Left lung (tissue), 10 donors: ENCODE data around the gene KIF16B. TPM values are rescaled to one million over a fixed set of nuclear protein-coding genes. Genes with fewer than 3 reads are reported as not detected.
A peak's percentile ranks its signal among the peaks of the same experiment; 100 is the strongest.

Experiments
- ATAC-seq: fragments of 200-7000 bp; cut with Tn5 transposase; one replicate; pipeline ENCODE4 v1.9.1; 2020; ENCODE audit warnings: moderate library complexity
- DNase-seq, 4 donors: peaks; one replicate each; pipeline ENCODE4 v3.0.0-alpha.2; 2013 to 2020
- H3K27ac ChIP-seq, 2 donors: fragments of 200-600 bp; sonication (generic) in 1 of 2; one replicate each; pipeline versions ENCODE4 v1.5.0 to v1.8.0; 2020 to 2021
- H3K27me3 ChIP-seq, 2 donors: fragments of 200-600 bp; sonication (generic) in 1 of 2; one replicate each; pipeline versions ENCODE4 v1.5.0 to v1.8.0; 2020 to 2021
- H3K36me3 ChIP-seq, 2 donors: fragments of 200-600 bp; sonication (generic) in 1 of 2; one replicate each; pipeline versions ENCODE4 v1.5.0 to v1.8.0; 2020 to 2021
- H3K4me1 ChIP-seq, 2 donors: fragments of 200-600 bp; one replicate each; pipeline ENCODE4 v1.8.0; 2021
- H3K4me3 ChIP-seq, 2 donors: fragments of 200-600 bp; sonication (generic) in 1 of 2; one replicate each; pipeline versions ENCODE4 v1.5.0 to v1.8.0; 2020 to 2021; ENCODE audit warnings: mild to moderate bottlenecking in 1 of 2
- H3K9me3 ChIP-seq, 2 donors: fragments of 200-600 bp; sonication (generic) in 1 of 2; one replicate each; pipeline versions ENCODE4 v1.5.0 to v1.8.0; 2020 to 2021
- intact Hi-C, 2 donors: fragments of 100-400 bp; cut with DNase I; formaldehyde crosslinking; loops; one replicate each; pipeline versions ENCODE4 v1.11.2 to v1.14.2; 2022
- polyA plus RNA-seq, 6 donors: library from polyadenylated mRNA; unstranded; fragments of 120-200 nt; gene quantifications; one replicate each; pipeline ENCODE4 v1.2.1, GENCODE V29; 2013; ENCODE audit not compliant: insufficient read length in 6 of 6
- total RNA-seq, 2 donors: library from RNA; stranded (reverse); fragmentation: NEBNext Ultra II Directional; extraction: Animal tissue kit (Norgen Biotek cat#: 25700); gene quantifications; one replicate each; pipeline ENCODE4 v1.2.1, GENCODE V29; 2021
- TF ChIP-seq, protein P1 (sequence below), 2 donors: fragments of 200-600 bp; sonication (generic) in 1 of 2; IDR thresholded peaks; one replicate each; pipeline versions ENCODE4 v1.5.0 to v1.8.0; 2021; ENCODE audit warnings: antibody characterized with exemption in 2 of 2
- donor health status: DM: no; HTN: yes; CAD: no.
- donor health status: DM: no; HTN: no; CAD: no.

Gene KIF16B
- total and polyA plus RNA-seq, 8 donors = 9.1 to 23.8 (median 12.8) TPM

- H3K4me1 ChIP-seq = peaks cover 0 to 4% of the 10 kb centered on the region in 2 donors
- H3K4me3 ChIP-seq = no peak overlapping the region
- DNase-seq (no peak), ATAC-seq (no peak)
- H3K36me3 ChIP-seq = no peaks in the 10 kb centered on the region
- H3K27me3 ChIP-seq = no peaks in the 10 kb centered on the region
- TF ChIP-seq, protein P1, sequence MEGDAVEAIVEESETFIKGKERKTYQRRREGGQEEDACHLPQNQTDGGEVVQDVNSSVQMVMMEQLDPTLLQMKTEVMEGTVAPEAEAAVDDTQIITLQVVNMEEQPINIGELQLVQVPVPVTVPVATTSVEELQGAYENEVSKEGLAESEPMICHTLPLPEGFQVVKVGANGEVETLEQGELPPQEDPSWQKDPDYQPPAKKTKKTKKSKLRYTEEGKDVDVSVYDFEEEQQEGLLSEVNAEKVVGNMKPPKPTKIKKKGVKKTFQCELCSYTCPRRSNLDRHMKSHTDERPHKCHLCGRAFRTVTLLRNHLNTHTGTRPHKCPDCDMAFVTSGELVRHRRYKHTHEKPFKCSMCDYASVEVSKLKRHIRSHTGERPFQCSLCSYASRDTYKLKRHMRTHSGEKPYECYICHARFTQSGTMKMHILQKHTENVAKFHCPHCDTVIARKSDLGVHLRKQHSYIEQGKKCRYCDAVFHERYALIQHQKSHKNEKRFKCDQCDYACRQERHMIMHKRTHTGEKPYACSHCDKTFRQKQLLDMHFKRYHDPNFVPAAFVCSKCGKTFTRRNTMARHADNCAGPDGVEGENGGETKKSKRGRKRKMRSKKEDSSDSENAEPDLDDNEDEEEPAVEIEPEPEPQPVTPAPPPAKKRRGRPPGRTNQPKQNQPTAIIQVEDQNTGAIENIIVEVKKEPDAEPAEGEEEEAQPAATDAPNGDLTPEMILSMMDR (IDR thresholded peaks at IDR 0.05) = no peak
- H3K9me3 ChIP-seq = peaks cover 0 to 6% of the 10 kb centered on the region in 2 donors
- H3K27ac ChIP-seq = no peak overlapping the region
- intact Hi-C loops = no loop called here
Measured at GRCh38 chr20:16619953-16620352, 46.7 kb upstream of the KIF16B start.

DNA sequence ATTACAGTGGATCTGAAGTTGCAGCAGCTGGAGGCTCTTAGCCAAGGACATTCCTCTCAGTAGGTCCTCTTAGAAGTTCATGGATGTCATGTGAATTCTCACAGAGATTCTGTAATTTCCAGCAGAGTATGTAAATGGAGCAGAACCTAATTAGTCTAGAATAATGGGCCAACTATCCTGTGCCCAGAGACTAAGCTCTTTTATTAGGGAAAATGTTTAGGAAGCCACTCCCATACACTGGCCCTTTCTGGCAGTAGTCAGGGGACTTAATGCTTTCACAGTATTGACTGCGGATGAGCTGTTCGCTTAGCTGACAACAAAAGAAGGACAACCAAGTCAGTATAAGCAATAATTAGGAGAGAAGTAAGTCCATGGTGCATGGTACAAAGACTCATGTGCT, 43.8 kb upstream of the KIF16B start:
- no peak overlapping the region for H3K4me3 ChIP-seq
- no peaks in the 10 kb centered on the region for H3K36me3 ChIP-seq
- H3K4me1 ChIP-seq = peaks cover 0 to 4% of the 10 kb centered on the region in 2 donors
- peaks cover 0 to 6% of the 10 kb centered on the region in 2 donors for H3K9me3 ChIP-seq
- ATAC-seq (no peak), DNase-seq (no peak)
- intact Hi-C loops = no loop called here
- TF ChIP-seq, protein P1 (IDR thresholded peaks at IDR 0.05) = no peak
- no peak overlapping the region for H3K27ac ChIP-seq
- no peaks in the 10 kb centered on the region for H3K27me3 ChIP-seq

DNA sequence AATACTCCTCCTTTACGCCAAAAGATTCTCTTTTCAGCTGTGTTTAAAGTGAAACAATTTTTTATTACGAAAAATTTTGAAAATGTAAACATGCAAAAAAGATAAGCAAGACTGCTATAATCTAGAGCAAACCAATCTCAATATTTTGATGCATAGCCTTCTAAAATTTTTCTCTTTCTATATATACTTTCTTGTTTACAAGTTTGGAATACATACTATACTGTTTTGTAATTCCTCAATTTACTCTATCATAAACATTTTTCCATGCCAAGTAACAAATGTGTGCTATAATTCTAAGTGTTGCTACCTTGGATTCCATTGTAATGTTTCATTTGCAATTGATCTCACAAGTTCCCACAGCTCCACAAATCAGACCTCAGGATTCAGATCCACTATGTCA, 43.1 kb upstream of the KIF16B start:
- H3K27ac ChIP-seq = no peak overlapping the region
- peaks cover 0 to 6% of the 10 kb centered on the region in 2 donors for H3K9me3 ChIP-seq
- TF ChIP-seq, protein P1 (IDR thresholded peaks at IDR 0.05) = no peak
- no peak for ATAC-seq
- no peak overlapping the region for H3K4me3 ChIP-seq
- H3K36me3 ChIP-seq = no peaks in the 10 kb centered on the region
- DNase-seq = no peak
- H3K27me3 ChIP-seq = no peaks in the 10 kb centered on the region
- peaks cover 0 to 4% of the 10 kb centered on the region in 2 donors for H3K4me1 ChIP-seq
- intact Hi-C loops = no loop called here

DNA sequence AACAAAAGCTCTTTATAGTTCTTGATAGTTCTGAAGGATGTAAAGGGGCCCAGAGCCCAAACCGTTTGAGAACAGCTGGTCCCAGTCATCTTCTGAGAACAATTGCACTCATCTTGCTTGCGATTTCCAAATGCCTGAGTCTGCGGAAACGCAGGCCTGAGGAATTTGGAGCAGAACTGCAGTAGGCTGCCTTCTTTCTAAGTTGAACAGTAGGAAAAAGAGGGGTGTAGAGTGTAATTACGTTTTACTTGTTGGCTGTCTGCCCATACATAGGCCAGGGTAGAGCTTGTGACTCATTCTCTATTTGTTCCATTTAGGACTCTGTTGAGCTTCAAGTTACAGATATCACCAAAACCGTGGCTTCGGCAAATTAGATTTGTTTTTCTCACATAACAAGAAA, 42.0 kb upstream of the KIF16B start:
- peak; percentile 77 for ATAC-seq
- peaks cover 0 to 4% of the 10 kb centered on the region in 2 donors for H3K4me1 ChIP-seq
- H3K4me3 ChIP-seq = no peak overlapping the region
- H3K9me3 ChIP-seq = peaks cover 0 to 6% of the 10 kb centered on the region in 2 donors
- H3K27me3 ChIP-seq = no peaks in the 10 kb centered on the region
- peak overlapping the region in 1 of 2 donors; percentile 47 for H3K27ac ChIP-seq
- intact Hi-C loops = no loop called here
- H3K36me3 ChIP-seq = no peaks in the 10 kb centered on the region
- peak in 2 of 4 donors; percentile 90 to 95 for DNase-seq
- TF ChIP-seq, protein P1 (IDR thresholded peaks at IDR 0.05) = no peak

DNA sequence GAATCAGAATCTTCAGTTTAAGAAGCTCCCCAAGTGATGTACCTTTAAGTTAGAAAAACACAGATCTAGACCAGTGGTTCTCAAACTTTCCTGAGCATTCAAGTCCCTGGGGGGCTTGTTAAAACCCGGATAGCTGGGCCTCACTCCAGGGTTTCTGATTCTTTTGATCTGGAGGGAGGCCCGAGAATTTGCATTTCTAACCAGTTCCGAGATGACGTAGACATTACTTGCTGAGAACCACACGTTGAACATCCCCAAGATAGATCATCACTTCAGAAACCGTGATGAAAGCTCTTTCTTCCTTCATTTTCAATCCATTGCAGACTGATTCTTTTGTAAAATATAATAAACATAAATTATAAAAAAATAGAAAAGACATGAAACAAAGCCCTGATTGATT, 40.7 kb upstream of the KIF16B start:
- Histone ChIP-seq H3K27ac (no peak overlapping the region), H3K27me3 (no peaks in the 10 kb centered on the region), H3K4me3 (no peak overlapping the region), H3K4me1 (peaks cover 0 to 4% of the 10 kb centered on the region in 2 donors), H3K36me3 (no peaks in the 10 kb centered on the region), H3K9me3 (peaks cover 0 to 6% of the 10 kb centered on the region in 2 donors)
- intact Hi-C loops = no loop called here
- no peak for DNase-seq
- TF ChIP-seq, protein P1 (IDR thresholded peaks at IDR 0.05) = no peak
- no peak for ATAC-seq
